ENCODE measurements around the gene SCGN.

SCGN gene

GRCh38 chr6:25685251-25685650 is 33.2 kb downstream of the SCGN start:
- no peak for DNase-seq

GRCh38 chr6:25685896-25686295 is 33.9 kb downstream of the SCGN start:
- DNase-seq: no peak

- no peak for DNase-seq
Observed at GRCh38 chr6:25686856-25687255, 34.8 kb downstream of the SCGN start.

- no peak for DNase-seq
Observed at GRCh38 chr6:25689966-25690365, 38.0 kb downstream of the SCGN start.

- DNase-seq: no peak
Observed at GRCh38 chr6:25691894-25692293, 39.9 kb downstream of the SCGN start.

- DNase-seq: no peak
Observed at GRCh38 chr6:25692472-25692871, 40.5 kb downstream of the SCGN start.

- DNase-seq: no peak
Observed at GRCh38 chr6:25694366-25694765, 42.4 kb downstream of the SCGN start.

- no peak for DNase-seq
Observed at GRCh38 chr6:25695671-25696070, 43.7 kb downstream of the SCGN start.

- no peak for DNase-seq
Observed at GRCh38 chr6:25697537-25698340, 45.7 kb downstream of the SCGN start.

GRCh38 chr6:25698631-25699030 is 46.6 kb downstream of the SCGN start:
- no peak for DNase-seq

- no peak for DNase-seq
Observed at GRCh38 chr6:25699649-25700048, 47.6 kb downstream of the SCGN start.

GRCh38 chr6:25700761-25701160 is 48.7 kb downstream of the SCGN start:
- DNase-seq: no peak

- no peak for DNase-seq
Observed at GRCh38 chr6:25701807-25702206, 49.8 kb downstream of the SCGN start.

- DNase-seq: no peak
Observed at GRCh38 chr6:25703005-25703404, 51.0 kb downstream of the SCGN start.

- DNase-seq: no peak
Observed at GRCh38 chr6:25704001-25704400, 52.0 kb downstream of the SCGN start.

- DNase-seq: peak in 7 of 56 donors; percentile 0 to 33 (median 9)
Observed at GRCh38 chr6:25706314-25707014, 54.4 kb downstream of the SCGN start.

GRCh38 chr6:25709761-25710160 is 57.7 kb downstream of the SCGN start:
- no peak for DNase-seq

GRCh38 chr6:25710287-25710686 is 58.3 kb downstream of the SCGN start:
- DNase-seq: no peak

GRCh38 chr6:25713824-25714223 is 61.8 kb downstream of the SCGN start:
- peak in 1 of 56 donors; percentile 1 for DNase-seq

- no peak for DNase-seq
Observed at GRCh38 chr6:25714765-25715164, 62.8 kb downstream of the SCGN start.

- no peak for DNase-seq
Observed at GRCh38 chr6:25715794-25716193, 63.8 kb downstream of the SCGN start.

- DNase-seq: peak in 5 of 56 donors; percentile 3 to 58 (median 29)
Observed at GRCh38 chr6:25717866-25718740, 66.1 kb downstream of the SCGN start.
